ENCODE results near the gene NDUFB6. TPM values are rescaled to one million over a fixed set of nuclear protein-coding genes. Genes with fewer than 3 reads are reported as not detected.
A peak's percentile ranks its signal among the peaks of the same experiment; 100 is the strongest.

NDUFB6 gene
- polyA plus RNA-seq, 1 experiment, result 65.3 TPM

DNA sequence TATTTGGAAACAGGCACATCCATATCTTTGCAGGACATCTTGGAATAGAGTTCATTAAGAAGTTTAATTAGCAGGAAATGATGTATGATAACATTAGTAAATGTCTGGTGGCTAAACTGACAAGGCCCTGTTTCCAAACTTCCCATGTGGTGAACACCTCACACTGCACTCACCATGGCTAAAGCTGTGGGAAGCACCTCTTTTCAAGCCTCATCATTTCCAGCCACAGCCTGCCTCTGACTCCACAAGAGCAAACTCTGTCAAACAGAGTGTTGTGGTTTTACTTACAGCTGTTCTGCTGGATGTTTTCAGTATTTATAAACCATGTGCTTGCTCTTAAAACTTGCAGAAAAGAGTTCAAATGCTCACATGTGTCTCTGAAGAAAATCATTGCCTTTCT lies 14.9 kb upstream of the NDUFB6 start:
- POLR2A ChIA-PET, result no interaction called here
- CTCF ChIA-PET, result interaction anchor here (0.7 to 20.3 kb wide), 8 partner anchors 8 to 412 kb away, joined by 3 to 1261 read pairs (median 12); partner anchors contain the start of gene NDUFB6

GRCh38 chr9:32584784-32585183 lies 11.8 kb upstream of the NDUFB6 start:
- Histone ChIP-seq H3K27ac (ENCODE audit: low read depth, low read length) (no peak overlapping the region), H3K4me3 (ENCODE audit: low read depth, low read length) (no peak overlapping the region), H3K27me3 (ENCODE audit: control insufficient read depth, insufficient read depth, low read length) (no peaks in the 10 kb centered on the region), H3K9me3 (ENCODE audit: control insufficient read depth, insufficient read depth, low read length) (no peaks in the 10 kb centered on the region)
- CTCF ChIA-PET, result interaction anchor here (1.3 to 20.3 kb wide), 4 partner anchors 13 to 383 kb away, joined by 4 to 1261 read pairs (median 82); no protein-coding TSS in a partner anchor
- no peak for DNase-seq (ENCODE audit: low read depth, low spot score)
- POLR2A ChIA-PET, result no interaction called here
- TF ChIP-seq, protein P1, sequence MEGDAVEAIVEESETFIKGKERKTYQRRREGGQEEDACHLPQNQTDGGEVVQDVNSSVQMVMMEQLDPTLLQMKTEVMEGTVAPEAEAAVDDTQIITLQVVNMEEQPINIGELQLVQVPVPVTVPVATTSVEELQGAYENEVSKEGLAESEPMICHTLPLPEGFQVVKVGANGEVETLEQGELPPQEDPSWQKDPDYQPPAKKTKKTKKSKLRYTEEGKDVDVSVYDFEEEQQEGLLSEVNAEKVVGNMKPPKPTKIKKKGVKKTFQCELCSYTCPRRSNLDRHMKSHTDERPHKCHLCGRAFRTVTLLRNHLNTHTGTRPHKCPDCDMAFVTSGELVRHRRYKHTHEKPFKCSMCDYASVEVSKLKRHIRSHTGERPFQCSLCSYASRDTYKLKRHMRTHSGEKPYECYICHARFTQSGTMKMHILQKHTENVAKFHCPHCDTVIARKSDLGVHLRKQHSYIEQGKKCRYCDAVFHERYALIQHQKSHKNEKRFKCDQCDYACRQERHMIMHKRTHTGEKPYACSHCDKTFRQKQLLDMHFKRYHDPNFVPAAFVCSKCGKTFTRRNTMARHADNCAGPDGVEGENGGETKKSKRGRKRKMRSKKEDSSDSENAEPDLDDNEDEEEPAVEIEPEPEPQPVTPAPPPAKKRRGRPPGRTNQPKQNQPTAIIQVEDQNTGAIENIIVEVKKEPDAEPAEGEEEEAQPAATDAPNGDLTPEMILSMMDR (IDR thresholded peaks at IDR 0.05; ENCODE audit: low read depth, low read length), result no peak

More for the DNA sequence above, 14.9 kb upstream of the NDUFB6 start:
- TF ChIP-seq, protein P1 (IDR thresholded peaks at IDR 0.05; ENCODE audit: low read depth, low read length), result no peak
- no peak overlapping the region for H3K27ac ChIP-seq (ENCODE audit: low read depth, low read length)
- DNase-seq (ENCODE audit: low read depth, low spot score), result peak; percentile 13
- H3K9me3 ChIP-seq (ENCODE audit: control insufficient read depth, insufficient read depth, low read length), result no peaks in the 10 kb centered on the region
- no peak overlapping the region for H3K4me3 ChIP-seq (ENCODE audit: low read depth, low read length)
- no peaks in the 10 kb centered on the region for H3K27me3 ChIP-seq (ENCODE audit: control insufficient read depth, insufficient read depth, low read length)

- TF ChIP-seq, protein P1 (IDR thresholded peaks at IDR 0.05; ENCODE audit: low read depth, low read length), result peak; percentile 75
- H3K27me3 ChIP-seq (ENCODE audit: control insufficient read depth, insufficient read depth, low read length), result no peaks in the 10 kb centered on the region
- H3K9me3 ChIP-seq (ENCODE audit: control insufficient read depth, insufficient read depth, low read length), result no peaks in the 10 kb centered on the region
- H3K27ac ChIP-seq (ENCODE audit: low read depth, low read length), result no peak overlapping the region
- POLR2A ChIA-PET, result interaction anchor here (0.5 to 1.5 kb wide), 2 partner anchors 203 to 388 kb away, joined by 4 read pairs; no protein-coding TSS in a partner anchor
- CTCF ChIA-PET, result interaction anchor here (0.6 to 20.3 kb wide), 45 partner anchors 8 to 441 kb away, joined by 3 to 1261 read pairs (median 4); partner anchors contain the start of genes ACO1, NDUFB6 and RIGI
- H3K4me3 ChIP-seq (ENCODE audit: low read depth, low read length), result no peak overlapping the region
- DNase-seq (ENCODE audit: low read depth, low spot score), result peak; percentile 29
Measured at GRCh38 chr9:32581512-32582143, 8.7 kb upstream of the NDUFB6 start.

GRCh38 chr9:32580631-32581300 lies 7.8 kb upstream of the NDUFB6 start:
- ChIA-PET CTCF (interaction anchor here (0.6 to 20.3 kb wide), 53 partner anchors 8 to 449 kb away, joined by 3 to 1261 read pairs (median 6); partner anchors contain the start of genes ACO1, NDUFB6 and RIGI), POLR2A (interaction anchor here (1.5 kb wide), 1 partner anchor 202 kb away, joined by 4 read pairs; no protein-coding TSS in a partner anchor)
- TF ChIP-seq, protein P1 (IDR thresholded peaks at IDR 0.05; ENCODE audit: low read depth, low read length), result no peak
- no peak overlapping the region for H3K4me3 ChIP-seq (ENCODE audit: low read depth, low read length)
- H3K27ac ChIP-seq (ENCODE audit: low read depth, low read length), result no peak overlapping the region
- no peaks in the 10 kb centered on the region for H3K27me3 ChIP-seq (ENCODE audit: control insufficient read depth, insufficient read depth, low read length)
- no peak for DNase-seq (ENCODE audit: low read depth, low spot score)
- H3K9me3 ChIP-seq (ENCODE audit: control insufficient read depth, insufficient read depth, low read length), result no peaks in the 10 kb centered on the region
